GM23248 (cell line): ENCODE data around the gene EID1. TPM values are rescaled to one million over a fixed set of nuclear protein-coding genes. Genes with fewer than 3 reads are reported as not detected.

Experiments
- DNase-seq: peaks from one replicate; pipeline ENCODE4 v3.0.0-alpha.2; 2015
- H2AFZ ChIP-seq: fragments of 200-600 bp; sonication (generic); 2 replicates; pipeline ENCODE4 v1.6.1; 2016; ENCODE audit warnings: antibody characterized with exemption
- H3F3A ChIP-seq: fragments of 200-600 bp; sonication (generic); 2 replicates; pipeline ENCODE4 v1.6.1; 2016; ENCODE audit warnings: mild to moderate bottlenecking, antibody characterized with exemption, mixed run types; ENCODE audit not compliant: insufficient read depth
- H3K27ac ChIP-seq: fragments of 200-600 bp; sonication (generic); 2 replicates; pipeline ENCODE4 v1.5.1; 2016; ENCODE audit warnings: mild to moderate bottlenecking
- H3K27me3 ChIP-seq: fragments of 200-600 bp; sonication (generic); replicated peaks from 2 replicates; pipeline ENCODE4 v1.6.1; 2016; ENCODE audit warnings: mild to moderate bottlenecking; ENCODE audit not compliant: insufficient read depth
- H3K36me3 ChIP-seq: fragments of 200-600 bp; sonication (generic); 2 replicates; pipeline ENCODE4 v1.6.1; 2016; ENCODE audit warnings: low read depth, mild to moderate bottlenecking
- H3K4me1 ChIP-seq: fragments of 200-600 bp; sonication (generic); 2 replicates; pipeline ENCODE4 v1.6.1; 2016; ENCODE audit warnings: mild to moderate bottlenecking; ENCODE audit not compliant: insufficient read depth
- H3K4me2 ChIP-seq: fragments of 200-600 bp; sonication (generic); one replicate; pipeline ENCODE4 v1.6.1; 2016; ENCODE audit warnings: mild to moderate bottlenecking; ENCODE audit not compliant: unreplicated experiment
- H3K4me3 ChIP-seq: fragments of 200-600 bp; sonication (generic); 2 replicates; pipeline ENCODE4 v1.5.1; 2016; ENCODE audit warnings: mild to moderate bottlenecking
- H3K79me2 ChIP-seq: fragments of 200-600 bp; sonication (generic); 2 replicates; pipeline ENCODE4 v1.6.1; 2016; ENCODE audit warnings: mild to moderate bottlenecking; ENCODE audit not compliant: insufficient read depth
- H3K9ac ChIP-seq: fragments of 200-600 bp; sonication (generic); 2 replicates; pipeline ENCODE4 v1.6.1; 2016; ENCODE audit warnings: mild to moderate bottlenecking
- H3K9me2 ChIP-seq: fragments of 200-600 bp; sonication (generic); 2 replicates; pipeline ENCODE4 v1.6.1; 2016; ENCODE audit warnings: mixed run types, mild to moderate bottlenecking, moderate library complexity; ENCODE audit not compliant: insufficient read depth
- H3K9me3 ChIP-seq: fragments of 200-600 bp; sonication (generic); one replicate; pipeline ENCODE4 v1.6.1; 2017; ENCODE audit warnings: low read depth
- H4K20me1 ChIP-seq: fragments of 200-600 bp; sonication (generic); 2 replicates; pipeline ENCODE4 v1.6.0; 2016; ENCODE audit not compliant: insufficient read depth
- EZH2 ChIP-seq: fragments of 200-600 bp; sonication (generic); IDR thresholded peaks from 2 replicates; pipeline ENCODE4 v1.6.1; 2018; ENCODE audit warnings: antibody characterized with exemption, mild to moderate bottlenecking; ENCODE audit not compliant: insufficient read depth, poor library complexity, severe bottlenecking
- EZH2phosphoT487 ChIP-seq: fragments of 200-600 bp; sonication (generic); IDR thresholded peaks from 2 replicates; pipeline ENCODE4 v1.6.1; 2018; ENCODE audit warnings: antibody characterized with exemption, moderate library complexity, mild to moderate bottlenecking, low read depth; ENCODE audit not compliant: insufficient read depth
- WGBS, 2 experiments: methylation state at CpG; one replicate each; pipeline ENCODE4 v1.1.6; 2015 to 2017; ENCODE audit warnings: low lambda C conversion rate in 2 of 2, low coverage in 1 of 2; ENCODE audit errors: missing lambda C conversion rate in 2 of 2; 5-methylcytosine and 5-hydroxymethylcytosine counted together
- in situ Hi-C: fragments of 300-500 bp; cut with MboI; formaldehyde crosslinking; loops from 2 replicates; pipeline ENCODE4 v1.15.0; 2020
- polyA plus RNA-seq: library from polyadenylated mRNA; unstranded; fragments of >200 nt; fragmentation: Nextera tagmentation; extraction: Ambion mirVana; gene quantifications from 2 replicates; pipeline ENCODE4 v1.2.1, GENCODE V29; 2016
- total RNA-seq: library from RNA; depleted of rRNA; stranded (reverse); fragments of >200 nt; shearing (Covaris generic); gene quantifications from 2 replicates; pipeline ENCODE4 v1.2.3, GENCODE V29; 2014

Gene EID1
- total and polyA plus RNA-seq, 2 experiments from 2014 or later: 281 to 380 TPM

DNA sequence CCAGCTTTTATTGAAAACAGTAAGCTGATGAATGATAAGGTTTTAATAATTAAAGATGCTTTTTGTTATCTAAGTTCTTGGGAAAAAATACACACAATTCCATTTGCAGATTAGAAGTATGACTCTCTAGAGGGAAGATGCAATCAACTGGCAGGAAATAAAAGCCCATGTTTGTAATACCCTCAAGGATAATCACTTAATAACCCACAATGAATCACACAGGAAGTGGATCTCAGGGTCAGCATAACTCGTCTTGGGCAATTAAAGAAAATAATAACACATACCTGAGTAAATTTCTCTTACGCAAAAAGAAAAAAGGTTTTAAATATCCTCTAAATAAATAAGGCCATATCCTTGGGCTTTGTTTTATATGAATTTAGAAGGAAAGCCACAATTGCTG lies 9.4 kb upstream of the EID1 start:
- no peak for TF ChIP-seq EZH2
- no peak for TF ChIP-seq EZH2phosphoT487
- H3K27ac ChIP-seq: peak overlapping the region; percentile 41
- H3K4me3 ChIP-seq: no peak overlapping the region
- in situ Hi-C loops: loop anchor here (10.0 to 25.0 kb wide), 4 partner anchors 96 to 1269 kb away; partner anchors contain the start of genes FGF7 and SHC4
- H3K4me1 ChIP-seq: peaks cover 35% of the 10 kb centered on the region
- peak; percentile 68 for DNase-seq
- H3K9me2 ChIP-seq: no peaks in the 10 kb centered on the region
- no peaks in the 10 kb centered on the region for H4K20me1 ChIP-seq
- H2AFZ ChIP-seq: 0 out of 2 replicates have a peak overlapping the region, but pooled peaks have one; percentile 27
- peaks cover 45% of the 10 kb centered on the region; the same call in 1 of the 2 replicates for H3F3A ChIP-seq
- H3K79me2 ChIP-seq: no peaks in the 10 kb centered on the region
- H3K9ac ChIP-seq: no peak overlapping the region
- 21 to 27% methylated on average over 2 of the region's 2 CpGs for WGBS, 2 experiments
- H3K4me2 ChIP-seq: peak overlapping the region; percentile 43
- H3K27me3 ChIP-seq: no peaks in the 10 kb centered on the region
- H3K9me3 ChIP-seq: no peaks in the 10 kb centered on the region
- H3K36me3 ChIP-seq: no peaks in the 10 kb centered on the region

DNA sequence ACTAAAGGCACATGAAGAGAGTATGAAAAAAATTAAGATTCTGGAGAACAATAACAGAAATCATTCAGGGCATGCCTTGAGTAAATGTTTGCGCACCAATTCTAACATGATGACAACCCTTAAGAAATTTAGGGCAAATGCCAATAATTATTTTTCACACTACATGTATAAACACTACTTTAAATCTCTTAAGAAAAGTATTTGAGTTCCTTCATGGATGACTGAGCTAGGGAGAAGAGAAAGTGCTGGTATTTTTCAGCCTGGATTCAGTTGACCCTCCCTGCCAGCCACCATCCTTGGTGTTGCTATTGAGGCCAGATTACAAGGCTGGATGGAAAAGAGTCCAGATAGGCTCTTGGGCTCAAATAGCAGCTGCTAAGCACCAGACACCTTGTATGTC lies 8.0 kb upstream of the EID1 start:
- Histone ChIP-seq H3K4me1 (peaks cover 34% of the 10 kb centered on the region), H3K9me2 (no peaks in the 10 kb centered on the region), H3K9ac (no peak overlapping the region), H4K20me1 (no peaks in the 10 kb centered on the region), H3K79me2 (no peaks in the 10 kb centered on the region), H3K27me3 (no peaks in the 10 kb centered on the region), H3K36me3 (no peaks in the 10 kb centered on the region), H3F3A (peaks cover 43% of the 10 kb centered on the region; the same call in 1 of the 2 replicates), H3K4me2 (no peak overlapping the region), H3K27ac (no peak overlapping the region), H3K4me3 (no peak overlapping the region), H3K9me3 (no peaks in the 10 kb centered on the region), H2AFZ (no peak overlapping the region)
- TF ChIP-seq EZH2phosphoT487 (no peak), EZH2 (no peak)
- in situ Hi-C loops: loop anchor here (10.0 to 25.0 kb wide), 4 partner anchors 95 to 1267 kb away; partner anchors contain the start of genes FGF7 and SHC4
- WGBS, 2 experiments: 100% methylated on average over 1 of the region's 1 CpG
- no peak for DNase-seq

DNA sequence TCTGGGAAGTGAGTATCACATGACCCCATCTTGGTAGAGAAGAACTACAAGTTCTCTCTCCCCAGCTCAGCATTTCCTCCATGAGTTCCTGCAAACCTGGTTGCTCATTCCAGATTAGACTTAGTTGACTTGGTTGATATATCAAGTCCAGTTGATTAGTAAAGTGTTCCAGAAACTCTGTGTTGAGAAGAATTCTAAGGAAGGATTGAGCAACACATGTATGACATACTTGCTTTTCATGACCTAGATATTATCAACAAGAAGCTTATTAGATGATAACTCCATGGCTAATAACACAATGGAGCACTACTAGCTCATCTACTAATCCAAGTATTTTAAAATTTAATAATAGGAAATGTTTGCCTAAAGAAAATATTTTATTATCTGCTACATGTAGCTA lies 6.4 kb upstream of the EID1 start:
- H3K9me3 ChIP-seq: no peaks in the 10 kb centered on the region
- peaks cover 18% of the 10 kb centered on the region for H3K4me1 ChIP-seq
- in situ Hi-C loops: loop anchor here (25.0 kb wide), 2 partner anchors 541 to 1266 kb away; partner anchors contain the start of gene FGF7
- no peaks in the 10 kb centered on the region for H4K20me1 ChIP-seq
- H3K79me2 ChIP-seq: no peaks in the 10 kb centered on the region
- H3F3A ChIP-seq: peaks cover 27% of the 10 kb centered on the region; the same call in 1 of the 2 replicates
- H3K27me3 ChIP-seq: no peaks in the 10 kb centered on the region
- H2AFZ ChIP-seq: no peak overlapping the region
- H3K36me3 ChIP-seq: no peaks in the 10 kb centered on the region
- no peak overlapping the region for H3K27ac ChIP-seq
- H3K4me2 ChIP-seq: no peak overlapping the region
- H3K9ac ChIP-seq: no peak overlapping the region
- no peak overlapping the region for H3K4me3 ChIP-seq
- DNase-seq: peak; percentile 40
- no peak for TF ChIP-seq EZH2phosphoT487
- no peak for TF ChIP-seq EZH2
- H3K9me2 ChIP-seq: no peaks in the 10 kb centered on the region

DNA sequence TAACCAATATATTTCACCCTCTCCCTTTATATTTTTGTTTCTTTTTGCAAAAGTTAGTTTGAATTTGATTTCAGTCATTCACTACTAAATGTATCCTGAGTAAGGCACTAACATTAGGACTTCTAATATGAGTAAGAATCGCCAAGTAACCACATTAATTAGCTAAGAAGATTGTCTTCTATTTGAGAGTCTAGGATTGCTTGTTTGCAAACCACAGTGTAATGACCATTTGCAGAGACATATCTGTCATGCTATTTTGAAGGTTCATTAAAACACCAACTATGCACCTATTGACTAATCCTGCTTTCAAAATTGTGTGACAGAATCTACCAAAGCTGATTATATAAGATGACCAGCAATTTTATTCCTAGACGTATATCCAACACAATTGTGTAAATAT lies 5.3 kb upstream of the EID1 start:
- WGBS, 2 experiments: 76 to 78% methylated on average over 2 of the region's 2 CpGs
- Histone ChIP-seq H3K4me1 (peaks cover 15% of the 10 kb centered on the region), H3K9ac (no peak overlapping the region), H3K9me3 (no peaks in the 10 kb centered on the region), H3F3A (peaks cover 23% of the 10 kb centered on the region; the same call in 1 of the 2 replicates), H3K36me3 (no peaks in the 10 kb centered on the region), H3K27me3 (no peaks in the 10 kb centered on the region), H4K20me1 (no peaks in the 10 kb centered on the region), H3K4me2 (no peak overlapping the region), H3K9me2 (no peaks in the 10 kb centered on the region), H2AFZ (no peak overlapping the region), H3K27ac (no peak overlapping the region), H3K4me3 (no peak overlapping the region), H3K79me2 (no peaks in the 10 kb centered on the region)
- no peak for DNase-seq
- TF ChIP-seq EZH2phosphoT487 (no peak), EZH2 (no peak)
- in situ Hi-C loops: loop anchor here (25.0 kb wide), 2 partner anchors 540 to 1265 kb away; partner anchors contain the start of gene FGF7
